Measurements from ENCODE around the gene FLNB.
A peak's percentile ranks its signal among the peaks of the same experiment; 100 is the strongest.

Gene FLNB

GRCh38 chr3:58085616-58086015 lies 77.4 kb downstream of the FLNB start:
- Mint-ChIP-seq H3K9me3 (no peaks in the 10 kb centered on the region), H3K27ac (peak overlapping the region in 1 of 2 donors; percentile 67), H3K4me1 (peaks cover 56% of the 10 kb centered on the region), H3K4me3 (peak overlapping the region; percentile 8 to 57), H3K27me3 (no peaks in the 10 kb centered on the region)
- peak; percentile 74 for ATAC-seq
- no peak for DNase-seq

DNA sequence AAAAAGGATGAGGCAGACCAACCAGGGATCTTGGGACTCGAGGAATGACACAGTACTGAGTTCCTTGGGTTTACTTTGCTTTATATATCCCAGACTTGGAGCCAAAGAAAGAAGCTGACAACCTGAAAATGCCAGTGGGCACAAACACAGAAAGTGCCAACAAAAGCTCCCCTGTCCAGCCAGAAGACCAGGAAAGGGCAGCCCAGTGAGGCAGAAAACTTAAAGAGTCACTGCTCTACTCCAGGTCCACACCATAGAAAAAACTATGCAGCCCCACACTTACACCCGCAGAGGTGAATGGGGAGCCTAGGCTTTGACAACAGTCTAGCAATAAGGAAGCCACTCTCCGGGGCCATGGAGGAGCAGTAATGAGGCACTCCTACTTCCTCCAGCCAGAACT lies 80.3 kb downstream of the FLNB start:
- Mint-ChIP-seq H3K27ac (no peak overlapping the region), H3K4me3 (no peak overlapping the region), H3K27me3 (no peaks in the 10 kb centered on the region), H3K4me1 (peaks cover 34% of the 10 kb centered on the region), H3K9me3 (no peaks in the 10 kb centered on the region)
- no peak for DNase-seq
- no peak for ATAC-seq

DNA sequence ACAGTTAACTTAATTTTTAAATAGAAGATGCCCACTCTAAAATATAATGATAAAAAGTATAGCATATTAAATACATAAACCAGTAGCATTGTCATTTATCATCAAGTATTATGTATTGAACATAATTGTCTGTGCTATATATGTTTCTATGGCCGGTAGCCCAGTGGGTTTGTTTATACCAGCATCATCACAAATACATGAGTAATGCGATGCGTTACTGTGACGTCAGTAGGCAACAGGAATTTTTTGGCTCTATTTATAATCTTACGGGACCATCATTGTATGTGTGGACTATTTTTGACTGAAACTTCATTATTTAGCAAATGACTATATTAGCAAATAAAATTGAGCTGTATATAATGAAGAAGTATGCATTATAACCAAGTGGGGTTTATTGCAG lies 82.1 kb downstream of the FLNB start:
- Mint-ChIP-seq H3K27ac (no peak overlapping the region), H3K27me3 (no peaks in the 10 kb centered on the region), H3K4me1 (peaks cover 16% of the 10 kb centered on the region), H3K9me3 (no peaks in the 10 kb centered on the region), H3K4me3 (no peak overlapping the region)
- ATAC-seq (no peak), DNase-seq (no peak)

GRCh38 chr3:58092521-58092920 lies 84.3 kb downstream of the FLNB start:
- H3K9me3 Mint-ChIP-seq = no peaks in the 10 kb centered on the region
- H3K27ac Mint-ChIP-seq = no peak overlapping the region
- no peaks in the 10 kb centered on the region for H3K27me3 Mint-ChIP-seq
- ATAC-seq (no peak), DNase-seq (no peak)
- H3K4me1 Mint-ChIP-seq = no peaks in the 10 kb centered on the region
- no peak overlapping the region for H3K4me3 Mint-ChIP-seq

DNA sequence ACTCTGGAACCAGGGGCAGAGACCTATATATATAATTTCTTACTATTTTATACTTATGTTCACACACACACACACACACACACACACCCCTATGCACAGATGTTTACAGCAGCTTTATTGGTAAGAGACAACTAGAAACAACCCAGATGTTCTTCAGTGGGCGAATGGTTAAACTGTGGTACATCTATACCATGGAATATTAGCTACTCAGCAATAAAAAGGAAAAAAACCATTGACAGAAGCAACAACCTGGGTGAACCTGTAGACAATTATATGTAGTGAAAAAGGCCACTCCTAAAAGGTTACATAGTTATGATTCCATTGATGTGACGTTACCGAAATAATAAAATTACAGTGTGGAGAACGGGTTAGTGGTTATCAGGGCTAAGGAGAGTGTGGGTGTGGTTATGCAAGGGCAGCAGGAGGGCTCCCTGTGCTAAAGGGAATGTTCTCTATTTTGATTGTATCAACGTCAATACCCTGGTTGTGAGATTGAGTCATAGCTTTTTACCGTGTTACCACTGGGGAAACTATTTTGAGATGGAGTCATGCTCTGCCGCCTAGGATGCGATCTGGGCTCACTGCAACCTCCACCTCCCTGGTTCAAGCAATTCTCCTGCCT lies 85.5 kb downstream of the FLNB start:
- Mint-ChIP-seq H3K4me3 (no peak overlapping the region), H3K9me3 (no peaks in the 10 kb centered on the region), H3K27ac (peak overlapping the region in 1 of 2 donors; percentile 69), H3K4me1 (no peaks in the 10 kb centered on the region), H3K27me3 (no peaks in the 10 kb centered on the region)
- DNase-seq = no peak
- no peak for ATAC-seq

GRCh38 chr3:58094657-58095056 lies 86.4 kb downstream of the FLNB start:
- H3K27me3 Mint-ChIP-seq = no peaks in the 10 kb centered on the region
- DNase-seq = no peak
- no peak overlapping the region for H3K4me3 Mint-ChIP-seq
- H3K4me1 Mint-ChIP-seq = peaks cover 2% of the 10 kb centered on the region
- no peak for ATAC-seq
- H3K27ac Mint-ChIP-seq = no peak overlapping the region
- H3K9me3 Mint-ChIP-seq = no peaks in the 10 kb centered on the region

DNA sequence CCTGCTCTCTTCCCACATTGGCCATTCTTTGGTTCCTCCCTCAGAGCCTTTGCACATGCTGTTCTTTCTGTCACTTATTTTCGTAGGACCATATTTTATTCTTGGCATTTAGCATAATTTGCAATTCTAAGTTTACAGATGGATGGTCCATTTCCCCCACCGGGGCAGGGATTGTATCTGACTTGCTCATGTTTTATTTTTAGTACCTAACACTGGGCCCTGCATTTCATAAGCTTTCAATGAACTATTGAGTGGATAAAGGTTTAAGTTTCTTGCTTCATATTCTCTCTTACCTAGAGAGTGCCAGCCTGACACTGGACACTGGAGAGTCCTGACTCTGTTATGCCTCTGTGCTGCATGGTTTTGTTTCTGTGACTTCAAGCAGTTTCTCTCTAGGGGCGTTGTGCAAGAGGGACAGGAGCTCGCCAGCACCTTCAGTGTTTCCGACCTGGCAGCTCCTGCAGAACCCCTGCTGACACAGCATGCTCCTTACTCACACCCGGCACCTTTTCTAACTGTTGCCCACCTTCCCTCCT lies 87.4 kb downstream of the FLNB start:
- DNase-seq (no peak), ATAC-seq (no peak)
- Mint-ChIP-seq H3K27me3 (no peaks in the 10 kb centered on the region), H3K4me1 (peaks cover 12% of the 10 kb centered on the region), H3K9me3 (no peaks in the 10 kb centered on the region), H3K4me3 (no peak overlapping the region), H3K27ac (no peak overlapping the region)

- ATAC-seq (no peak), DNase-seq (no peak)
- no peak overlapping the region for H3K27ac Mint-ChIP-seq
- peaks cover 31% of the 10 kb centered on the region for H3K4me1 Mint-ChIP-seq
- no peak overlapping the region for H3K4me3 Mint-ChIP-seq
- peaks cover 0 to 6% of the 10 kb centered on the region in 2 donors for H3K9me3 Mint-ChIP-seq
- H3K27me3 Mint-ChIP-seq = no peaks in the 10 kb centered on the region
These were observed 90.3 kb downstream of the FLNB start for GRCh38 chr3:58098531-58098930.

- H3K4me3 Mint-ChIP-seq = no peak overlapping the region
- no peaks in the 10 kb centered on the region for H3K27me3 Mint-ChIP-seq
- peaks cover 44% of the 10 kb centered on the region for H3K4me1 Mint-ChIP-seq
- ATAC-seq = no peak
- H3K27ac Mint-ChIP-seq = no peak overlapping the region
- peaks cover 0 to 6% of the 10 kb centered on the region in 2 donors for H3K9me3 Mint-ChIP-seq
- no peak for DNase-seq
These were observed 91.6 kb downstream of the FLNB start for GRCh38 chr3:58099865-58100264.

- peak overlapping the region; percentile 35 to 80 for H3K27ac Mint-ChIP-seq
- ATAC-seq (peak; percentile 69), DNase-seq (peak in 1 of 2 donors; percentile 33)
- H3K27me3 Mint-ChIP-seq = no peaks in the 10 kb centered on the region
- H3K4me3 Mint-ChIP-seq = peak overlapping the region in 1 of 2 donors; percentile 47
- peaks cover 48% of the 10 kb centered on the region for H3K4me1 Mint-ChIP-seq
- H3K9me3 Mint-ChIP-seq = peaks cover 0 to 6% of the 10 kb centered on the region in 2 donors
These were observed 93.5 kb downstream of the FLNB start for GRCh38 chr3:58101499-58102389.

DNA sequence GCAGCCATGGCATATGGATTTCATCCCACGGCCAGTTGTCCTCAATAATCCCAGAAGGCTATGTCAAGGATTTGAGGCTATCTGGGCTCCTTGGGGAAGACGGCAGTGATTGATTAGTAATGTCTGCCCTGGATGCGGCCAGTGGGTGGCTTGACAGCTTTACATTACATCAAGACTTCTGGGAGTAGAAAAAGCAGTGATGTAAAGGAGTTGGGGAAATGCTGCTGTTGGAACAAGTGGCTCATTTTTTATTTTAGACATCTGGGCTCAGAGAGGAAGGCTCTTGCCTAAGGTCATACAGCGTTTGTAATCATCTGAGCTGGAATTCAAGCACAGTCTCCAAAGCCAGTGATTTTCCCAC lies 94.1 kb downstream of the FLNB start:
- H3K9me3 Mint-ChIP-seq = peaks cover 0 to 6% of the 10 kb centered on the region in 2 donors
- peaks cover 48% of the 10 kb centered on the region for H3K4me1 Mint-ChIP-seq
- ATAC-seq = no peak
- no peak for DNase-seq
- H3K4me3 Mint-ChIP-seq = peak overlapping the region in 1 of 2 donors; percentile 47
- peak overlapping the region in 1 of 2 donors; percentile 12 for H3K27ac Mint-ChIP-seq
- no peaks in the 10 kb centered on the region for H3K27me3 Mint-ChIP-seq

GRCh38 chr3:58102976-58103451 lies 94.8 kb downstream of the FLNB start:
- Mint-ChIP-seq H3K4me1 (peaks cover 48% of the 10 kb centered on the region), H3K9me3 (peaks cover 0 to 6% of the 10 kb centered on the region in 2 donors), H3K4me3 (no peak overlapping the region), H3K27me3 (no peaks in the 10 kb centered on the region), H3K27ac (no peak overlapping the region)
- no peak for DNase-seq
- no peak for ATAC-seq

- DNase-seq (no peak), ATAC-seq (no peak)
- H3K27me3 Mint-ChIP-seq = no peaks in the 10 kb centered on the region
- peaks cover 0 to 6% of the 10 kb centered on the region in 2 donors for H3K9me3 Mint-ChIP-seq
- peak overlapping the region in 1 of 2 donors; percentile 50 for H3K4me3 Mint-ChIP-seq
- peak overlapping the region; percentile 44 to 74 for H3K27ac Mint-ChIP-seq
- H3K4me1 Mint-ChIP-seq = peaks cover 48% of the 10 kb centered on the region
These were observed 95.9 kb downstream of the FLNB start for GRCh38 chr3:58104151-58104550.

DNA sequence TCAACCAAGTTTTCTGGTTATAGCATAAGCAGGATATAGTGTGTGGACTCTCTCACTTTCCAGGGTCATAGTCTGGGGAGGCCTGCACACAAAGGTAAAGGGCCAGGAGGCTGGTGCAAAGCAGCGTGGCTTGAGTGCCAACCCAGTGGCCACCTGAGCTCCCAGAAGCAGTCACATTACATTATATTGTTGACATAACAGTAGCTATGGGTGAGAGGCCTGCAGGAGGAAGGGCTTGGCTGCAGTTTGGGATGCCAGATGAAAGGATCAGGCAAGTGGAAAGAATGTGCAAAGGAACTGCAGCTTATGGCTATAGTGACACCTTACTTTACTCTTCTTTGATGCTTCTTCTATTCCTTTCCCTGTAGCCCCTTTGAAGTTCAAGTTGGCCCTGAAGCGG lies 96.5 kb downstream of the FLNB start:
- no peak for ATAC-seq

DNA sequence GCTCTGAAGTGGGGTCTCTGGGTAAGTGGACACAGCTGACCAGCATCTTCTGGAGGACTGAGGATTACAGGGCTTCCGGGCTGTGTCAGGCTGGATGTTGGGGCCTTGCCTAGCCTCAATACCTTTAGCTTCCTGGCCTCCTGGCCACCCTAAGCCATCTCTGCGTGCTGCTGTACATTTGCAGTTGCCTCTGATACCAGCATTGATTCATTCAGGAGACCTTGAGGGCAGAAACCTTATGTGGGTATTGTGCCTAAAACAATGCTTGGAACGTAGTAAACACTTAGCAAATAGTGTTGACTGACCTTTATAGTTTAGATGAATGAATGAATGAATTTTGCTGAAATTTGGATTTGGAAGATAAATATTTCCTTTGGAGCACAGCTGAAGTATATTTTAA lies 97.0 kb downstream of the FLNB start:
- DNase-seq (no peak), ATAC-seq (no peak)
- Mint-ChIP-seq H3K4me1 (peaks cover 40% of the 10 kb centered on the region), H3K9me3 (peaks cover 0 to 6% of the 10 kb centered on the region in 2 donors), H3K27me3 (no peaks in the 10 kb centered on the region), H3K27ac (no peak overlapping the region), H3K4me3 (no peak overlapping the region)

More for the DNA sequence above, 96.5 kb downstream of the FLNB start:
- H3K4me3 Mint-ChIP-seq = no peak overlapping the region
- DNase-seq = no peak
- H3K4me1 Mint-ChIP-seq = peaks cover 45% of the 10 kb centered on the region
- H3K27me3 Mint-ChIP-seq = no peaks in the 10 kb centered on the region
- H3K27ac Mint-ChIP-seq = no peak overlapping the region
- peaks cover 0 to 6% of the 10 kb centered on the region in 2 donors for H3K9me3 Mint-ChIP-seq

DNA sequence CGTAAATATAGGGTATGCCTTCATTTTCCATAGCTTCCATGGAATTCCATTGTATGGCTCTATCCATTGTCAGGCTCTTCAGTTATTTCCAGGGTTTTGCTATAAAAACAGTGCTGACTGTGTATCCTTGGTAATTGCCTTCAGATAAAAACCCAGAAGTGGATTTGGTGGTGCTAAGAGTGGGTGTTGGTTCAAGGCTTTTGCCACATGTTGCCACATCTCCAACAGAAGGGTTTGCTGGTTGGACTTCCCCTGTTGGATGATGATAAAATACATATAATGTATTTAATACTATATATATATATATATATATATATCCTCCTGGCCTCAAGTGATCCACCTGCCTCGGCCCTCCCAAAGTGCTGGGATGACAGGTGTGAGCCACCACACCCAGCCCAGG lies 97.8 kb downstream of the FLNB start:
- Mint-ChIP-seq H3K4me3 (no peak overlapping the region), H3K4me1 (peaks cover 40% of the 10 kb centered on the region), H3K27ac (no peak overlapping the region), H3K9me3 (peaks cover 0 to 6% of the 10 kb centered on the region in 2 donors), H3K27me3 (no peaks in the 10 kb centered on the region)
- DNase-seq = no peak
- ATAC-seq = no peak
